GM23338 (cell line): ENCODE data around the gene KDM4B. TPM values are rescaled to one million over a fixed set of nuclear protein-coding genes. Genes with fewer than 3 reads are reported as not detected.

Source experiments
- ATAC-seq: fragments of 200-7000 bp; cut with Tn5 transposase; 3 replicates; pipeline ENCODE4 v1.9.1; 2020
- DNase-seq: peaks from one replicate; pipeline ENCODE4 v3.0.0-alpha.2; 2015; ENCODE audit warnings: low spot score
- H2AFZ ChIP-seq: fragments of 200-600 bp; sonication (generic); 2 replicates; pipeline ENCODE4 v1.8.0; 2016; ENCODE audit warnings: antibody characterized with exemption, mild to moderate bottlenecking, moderate library complexity
- H3F3A ChIP-seq: fragments of 200-600 bp; sonication (generic); replicated peaks from 2 replicates; pipeline ENCODE4 v1.8.0; 2017; ENCODE audit warnings: antibody characterized with exemption, mixed run types, low read depth
- H3K27ac ChIP-seq: fragments of 200-600 bp; sonication (generic); 2 replicates; pipeline ENCODE4 v1.6.1; 2016; ENCODE audit warnings: low read depth
- H3K27me3 ChIP-seq: fragments of 200-600 bp; sonication (generic); 2 replicates; pipeline ENCODE4 v1.8.0; 2016; ENCODE audit warnings: mild to moderate bottlenecking, mixed run types, moderate library complexity; ENCODE audit not compliant: insufficient read depth
- H3K36me3 ChIP-seq: fragments of 200-600 bp; sonication (generic); 2 replicates; pipeline ENCODE4 v1.8.0; 2016; ENCODE audit warnings: mild to moderate bottlenecking; ENCODE audit not compliant: insufficient read depth
- H3K4me1 ChIP-seq: fragments of 200-600 bp; sonication (generic); 2 replicates; pipeline ENCODE4 v1.8.0; 2016; ENCODE audit warnings: mild to moderate bottlenecking, moderate library complexity; ENCODE audit not compliant: insufficient read depth
- H3K4me2 ChIP-seq: fragments of 200-600 bp; sonication (generic); 2 replicates; pipeline ENCODE4 v1.7.1; 2017; ENCODE audit warnings: mixed run types
- H3K4me3 ChIP-seq: fragments of 200-600 bp; sonication (generic); 2 replicates; pipeline ENCODE4 v1.6.1; 2016; ENCODE audit warnings: mixed run types
- H3K79me2 ChIP-seq: fragments of 200-600 bp; sonication (generic); replicated peaks from 2 replicates; pipeline ENCODE4 v1.8.0; 2017; ENCODE audit warnings: mild to moderate bottlenecking; ENCODE audit not compliant: insufficient read depth
- H3K9me2 ChIP-seq: fragments of 200-600 bp; sonication (generic); 2 replicates; pipeline ENCODE4 v1.8.0; 2017; ENCODE audit not compliant: insufficient read depth
- H4K20me1 ChIP-seq: fragments of 200-600 bp; sonication (generic); replicated peaks from 2 replicates; pipeline ENCODE4 v1.8.0; 2017; ENCODE audit warnings: mild to moderate bottlenecking; ENCODE audit not compliant: insufficient read depth
- H3K27ac Mint-ChIP-seq: 2 replicates; pipeline ENCODE4 v1.8.0; 2020; ENCODE audit warnings: inconsistent platforms, mild to moderate bottlenecking, moderate library complexity, mixed read lengths
- H3K27me3 Mint-ChIP-seq: 3 replicates; pipeline ENCODE4 v1.8.0; 2022; ENCODE audit warnings: low read depth, mild to moderate bottlenecking, moderate library complexity, mixed read lengths, inconsistent platforms; ENCODE audit not compliant: insufficient read depth, poor library complexity
- H3K36me3 Mint-ChIP-seq: 3 replicates; pipeline ENCODE4 v1.8.0; 2021; ENCODE audit warnings: low read depth, mild to moderate bottlenecking, inconsistent platforms, moderate library complexity, mixed read lengths
- H3K4me1 Mint-ChIP-seq: 3 replicates; pipeline ENCODE4 v1.8.0; 2020; ENCODE audit warnings: mild to moderate bottlenecking, inconsistent platforms, mixed read lengths
- H3K4me3 Mint-ChIP-seq: 3 replicates; pipeline ENCODE4 v1.8.0; 2021; ENCODE audit warnings: moderate library complexity, mild to moderate bottlenecking, inconsistent platforms, mixed read lengths
- H3K9me3 Mint-ChIP-seq: 3 replicates; pipeline ENCODE4 v1.8.0; 2020; ENCODE audit warnings: moderate library complexity, mild to moderate bottlenecking, inconsistent platforms, mixed read lengths
- CREB1 ChIP-seq: fragments of 250-450 bp; sonication (Bioruptor Pico); IDR thresholded peaks from 2 replicates; pipeline ENCODE4 v1.5.0; 2020; ENCODE audit warnings: low read depth, mild to moderate bottlenecking, moderate library complexity
- CTCF ChIP-seq, 2 experiments: fragments of 200-600 bp in 1 of 2; sonication (generic) in 1 of 2; conservative IDR thresholded peaks; 2 replicates each; pipeline versions ENCODE4 v1.5.1 to v1.6.1; 2016 to 2017; ENCODE audit warnings: antibody characterized with exemption in 2 of 2, low read depth in 2 of 2, mild to moderate bottlenecking in 2 of 2, moderate library complexity in 1 of 2
- EZH2 ChIP-seq: fragments of 200-600 bp; sonication (generic); IDR thresholded peaks from one replicate; pipeline ENCODE4 v1.8.0; 2017; ENCODE audit warnings: antibody characterized with exemption, mild to moderate bottlenecking, low read depth; ENCODE audit not compliant: unreplicated experiment
- EZH2phosphoT487 ChIP-seq: fragments of 200-600 bp; sonication (generic); IDR thresholded peaks from one replicate; pipeline ENCODE4 v1.8.1; 2018; ENCODE audit warnings: antibody characterized with exemption; ENCODE audit not compliant: unreplicated experiment
- JUNB ChIP-seq: IDR thresholded peaks from one replicate; pipeline ENCODE4 v1.6.1; 2016; ENCODE audit warnings: antibody characterized with exemption; ENCODE audit not compliant: unreplicated experiment
- NANOG ChIP-seq: IDR thresholded peaks from 2 replicates; pipeline ENCODE4 v1.6.1; 2016; ENCODE audit warnings: antibody characterized with exemption, borderline replicate concordance
- POLR2AphosphoS5 ChIP-seq: IDR thresholded peaks from 2 replicates; pipeline ENCODE4 v1.6.1; 2016; ENCODE audit warnings: antibody characterized with exemption, low read depth
- STAT1 ChIP-seq: IDR thresholded peaks from one replicate; pipeline ENCODE4 v1.6.1; 2016; ENCODE audit warnings: antibody characterized with exemption; ENCODE audit not compliant: unreplicated experiment
- ZNF114 ChIP-seq: fragments of 250-450 bp; sonication (Bioruptor Pico); IDR thresholded peaks from 2 replicates; pipeline ENCODE4 v1.5.0; 2020; ENCODE audit warnings: mild to moderate bottlenecking, moderate library complexity
- polyA plus RNA-seq: library from polyadenylated mRNA; unstranded; fragments of >200 nt; fragmentation: Nextera tagmentation; extraction: Ambion mirVana; gene quantifications from 2 replicates; pipeline ENCODE4 v1.2.1, GENCODE V29; 2016
- total RNA-seq: library from RNA; depleted of rRNA; stranded (reverse); fragments of >200 nt; shearing (Covaris generic); gene quantifications from 2 replicates; pipeline ENCODE4 v1.2.3, GENCODE V29; 2014
- TF ChIP-seq, protein P1 (sequence below): IDR thresholded peaks from one replicate; pipeline ENCODE4 v1.6.1; 2018; ENCODE audit warnings: antibody characterized with exemption; ENCODE audit not compliant: unreplicated experiment

KDM4B gene
- total and polyA plus RNA-seq, 2 experiments from 2014 or later = 9.1 to 27.6 TPM

DNA sequence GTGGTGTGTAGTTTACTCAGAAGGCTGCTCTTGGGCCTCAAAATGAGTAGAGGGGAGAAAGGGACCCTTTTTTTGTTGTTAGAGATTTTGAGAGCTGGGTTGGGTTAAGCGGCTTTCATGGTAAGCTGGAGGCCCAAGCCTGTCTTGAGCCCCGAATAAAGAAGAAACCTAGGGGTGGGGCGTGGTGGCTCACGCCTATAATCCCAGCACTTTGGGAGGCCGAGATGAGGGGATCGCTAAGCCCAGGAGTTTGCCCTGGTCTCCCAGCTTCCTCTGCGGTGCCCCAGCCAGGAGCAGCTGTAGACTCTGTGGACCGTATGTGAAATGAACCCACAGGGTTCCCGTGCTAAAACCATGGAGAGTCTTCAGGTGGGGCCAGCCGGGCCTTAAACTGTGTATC, 56.1 kb downstream of the KDM4B start:
- H3K36me3 Mint-ChIP-seq = no peaks in the 10 kb centered on the region

GRCh38 chr19:5026706-5027273, 57.9 kb downstream of the KDM4B start:
- Histone ChIP-seq H3K27me3 (no peaks in the 10 kb centered on the region), H3K4me2 (no peak overlapping the region), H4K20me1 (no peaks in the 10 kb centered on the region; the same call in 1 of the 2 replicates), H3K4me3 (no peak overlapping the region), H3K36me3 (no peaks in the 10 kb centered on the region), H3K27ac (no peak overlapping the region), H3F3A (no peaks in the 10 kb centered on the region), H2AFZ (no peak overlapping the region), H3K9me2 (no peaks in the 10 kb centered on the region), H3K4me1 (no peaks in the 10 kb centered on the region), H3K79me2 (peaks cover 24% of the 10 kb centered on the region)
- Mint-ChIP-seq H3K4me1 (peaks cover 2% of the 10 kb centered on the region; the same call in 2 of the 3 replicates), H3K27ac (no peak overlapping the region), H3K9me3 (no peaks in the 10 kb centered on the region), H3K27me3 (peaks cover 16% of the 10 kb centered on the region), H3K4me3 (no peak overlapping the region), H3K36me3 (no peaks in the 10 kb centered on the region)
- ATAC-seq = peak; percentile 3; the same call in 1 of the 3 replicates
- TF ChIP-seq NANOG (no peak), ZNF114 (no peak), CTCF (conservative IDR thresholded peaks at IDR 0.05; ENCODE audit: low read depth in 2 of 2) (peak; percentile 53 to 62), JUNB (no peak)
- DNase-seq = peak; percentile 68

More for the DNA sequence above, 56.1 kb downstream of the KDM4B start:
- ATAC-seq = no peak
- TF ChIP-seq POLR2AphosphoS5 = no peak
- no peak for TF ChIP-seq EZH2phosphoT487
- no peak for TF ChIP-seq STAT1
- no peak for TF ChIP-seq CREB1 (CRISPR knock-in tag)
- no peak for TF ChIP-seq ZNF114
- TF ChIP-seq, protein P1, sequence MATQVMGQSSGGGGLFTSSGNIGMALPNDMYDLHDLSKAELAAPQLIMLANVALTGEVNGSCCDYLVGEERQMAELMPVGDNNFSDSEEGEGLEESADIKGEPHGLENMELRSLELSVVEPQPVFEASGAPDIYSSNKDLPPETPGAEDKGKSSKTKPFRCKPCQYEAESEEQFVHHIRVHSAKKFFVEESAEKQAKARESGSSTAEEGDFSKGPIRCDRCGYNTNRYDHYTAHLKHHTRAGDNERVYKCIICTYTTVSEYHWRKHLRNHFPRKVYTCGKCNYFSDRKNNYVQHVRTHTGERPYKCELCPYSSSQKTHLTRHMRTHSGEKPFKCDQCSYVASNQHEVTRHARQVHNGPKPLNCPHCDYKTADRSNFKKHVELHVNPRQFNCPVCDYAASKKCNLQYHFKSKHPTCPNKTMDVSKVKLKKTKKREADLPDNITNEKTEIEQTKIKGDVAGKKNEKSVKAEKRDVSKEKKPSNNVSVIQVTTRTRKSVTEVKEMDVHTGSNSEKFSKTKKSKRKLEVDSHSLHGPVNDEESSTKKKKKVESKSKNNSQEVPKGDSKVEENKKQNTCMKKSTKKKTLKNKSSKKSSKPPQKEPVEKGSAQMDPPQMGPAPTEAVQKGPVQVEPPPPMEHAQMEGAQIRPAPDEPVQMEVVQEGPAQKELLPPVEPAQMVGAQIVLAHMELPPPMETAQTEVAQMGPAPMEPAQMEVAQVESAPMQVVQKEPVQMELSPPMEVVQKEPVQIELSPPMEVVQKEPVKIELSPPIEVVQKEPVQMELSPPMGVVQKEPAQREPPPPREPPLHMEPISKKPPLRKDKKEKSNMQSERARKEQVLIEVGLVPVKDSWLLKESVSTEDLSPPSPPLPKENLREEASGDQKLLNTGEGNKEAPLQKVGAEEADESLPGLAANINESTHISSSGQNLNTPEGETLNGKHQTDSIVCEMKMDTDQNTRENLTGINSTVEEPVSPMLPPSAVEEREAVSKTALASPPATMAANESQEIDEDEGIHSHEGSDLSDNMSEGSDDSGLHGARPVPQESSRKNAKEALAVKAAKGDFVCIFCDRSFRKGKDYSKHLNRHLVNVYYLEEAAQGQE = no peak
- TF ChIP-seq NANOG = no peak
- TF ChIP-seq EZH2 = no peak
- no peak overlapping the region for H3K4me2 ChIP-seq
- H3K4me3 ChIP-seq = no peak overlapping the region
- H3K4me1 ChIP-seq = no peaks in the 10 kb centered on the region
- no peaks in the 10 kb centered on the region for H3F3A ChIP-seq
- Mint-ChIP-seq H3K4me1 (peaks cover 2% of the 10 kb centered on the region; the same call in 1 of the 3 replicates), H3K27me3 (peaks cover 17% of the 10 kb centered on the region), H3K27ac (no peak overlapping the region), H3K4me3 (no peak overlapping the region), H3K9me3 (peaks cover 3% of the 10 kb centered on the region; the same call in 1 of the 3 replicates)
- H3K27me3 ChIP-seq = no peaks in the 10 kb centered on the region
- H3K27ac ChIP-seq = 0 out of 2 replicates have a peak overlapping the region, but pooled peaks have one; percentile 1
- no peaks in the 10 kb centered on the region for H3K36me3 ChIP-seq
- no peaks in the 10 kb centered on the region; the same call in 1 of the 2 replicates for H4K20me1 ChIP-seq
- H3K9me2 ChIP-seq = no peaks in the 10 kb centered on the region
- H2AFZ ChIP-seq = no peak overlapping the region
- H3K79me2 ChIP-seq = peaks cover 32% of the 10 kb centered on the region
- no peak for DNase-seq
